Endothelial cell of umbilical vein (primary cell): ENCODE data around the gene PHTF1. TPM values are rescaled to one million over a fixed set of nuclear protein-coding genes. Genes with fewer than 3 reads are reported as not detected.

Source experiments
- BruUV-seq: library from RNA; stranded (reverse); fragments of 400-500 nt; replicated peaks from 2 replicates; lab custom pipeline; 2021; lab: Mats Ljungman, UMichigan
- CTCF ChIA-PET: fragments of 300-600, 350-600 bp; sonication (Branson Sonifier 250); formaldehyde crosslinking; loops from one replicate; lab custom pipeline; 2021; ENCODE audit warnings: antibody characterized with exemption, inconsistent platforms; lab: Charles Lee
- POLR2A ChIA-PET: fragments of 300-600, 350-600 bp; sonication (Branson Sonifier 250); formaldehyde crosslinking; loops from one replicate; lab custom pipeline; 2021; ENCODE audit warnings: antibody characterized with exemption, inconsistent platforms; lab: Charles Lee
- DNase-seq: peaks from one replicate; pipeline ENCODE4 v3.0.0-alpha.2; 2011; ENCODE audit warnings: low read depth, low spot score
- FAIRE-seq: peaks from 2 replicates; lab custom pipeline; 2011; peaks lifted over from hg19 to GRCh38; lab: Jason Lieb, UNC
- H2AFZ ChIP-seq: 2 replicates; pipeline ENCODE4 v1.6.0; 2012; ENCODE audit warnings: low read depth, low read length, control low read depth, inconsistent platforms
- H3K27ac ChIP-seq: 2 replicates; pipeline ENCODE4 v1.5.1; 2011; ENCODE audit warnings: low read depth, mild to moderate bottlenecking, control low read depth, low read length, moderate library complexity; ENCODE audit not compliant: insufficient read depth
- H3K27me3 ChIP-seq, 2 experiments: 2 replicates each; pipeline versions ENCODE4 v1.6.0 to v1.6.1; 2011; ENCODE audit warnings: low read length in 2 of 2, mixed read lengths in 1 of 2; ENCODE audit not compliant: control insufficient read depth in 2 of 2, insufficient read depth in 2 of 2
- H3K36me3 ChIP-seq, 2 experiments: 2 replicates in 1 of 2; 3 replicates in 1 of 2; pipeline ENCODE4 v1.5.1; 2011; ENCODE audit warnings: low read length in 2 of 2, mild to moderate bottlenecking in 1 of 2, moderate library complexity in 1 of 2; ENCODE audit not compliant: control insufficient read depth in 2 of 2, insufficient read depth in 2 of 2; ENCODE audit errors: extremely low read depth in 1 of 2
- H3K4me1 ChIP-seq: 3 replicates; pipeline ENCODE4 v1.5.1; 2011; ENCODE audit warnings: mild to moderate bottlenecking, low read length; ENCODE audit not compliant: control insufficient read depth, insufficient read depth; ENCODE audit errors: extremely low read depth
- H3K4me2 ChIP-seq: 2 replicates; pipeline ENCODE4 v1.6.1; 2011; ENCODE audit warnings: low read length, control low read depth, mixed read lengths; ENCODE audit not compliant: insufficient read depth
- H3K4me3 ChIP-seq, 3 experiments: fragments of 200-600 bp in 1 of 3; sonication (generic), shearing (Covaris generic) in 1 of 3; replicated peaks in 1 of 3; 2 replicates each; pipeline ENCODE4 v1.5.1; 2011 to 2016; ENCODE audit warnings: control low read depth in 3 of 3, low read length in 3 of 3, mild to moderate bottlenecking in 2 of 3, inconsistent platforms in 1 of 3, low read depth in 1 of 3, moderate library complexity in 1 of 3; ENCODE audit not compliant: insufficient read depth in 1 of 3
- H3K79me2 ChIP-seq: 2 replicates; pipeline ENCODE4 v1.6.0; 2012; ENCODE audit warnings: low read length, inconsistent platforms; ENCODE audit not compliant: control insufficient read depth, insufficient read depth
- H3K9ac ChIP-seq: replicated peaks from 2 replicates; pipeline ENCODE3; 2011; ENCODE audit warnings: low read length, control low read depth; ENCODE audit not compliant: insufficient read depth; ENCODE audit errors: extremely low read depth
- H3K9me1 ChIP-seq: replicated peaks from 3 replicates; pipeline ENCODE4 v1.6.0; 2011; ENCODE audit warnings: mild to moderate bottlenecking, low read length; ENCODE audit not compliant: control insufficient read depth, insufficient read depth; ENCODE audit errors: extremely low read depth
- H3K9me3 ChIP-seq: replicated peaks from 2 replicates; pipeline ENCODE4 v1.5.1; 2012; ENCODE audit warnings: low read length, inconsistent platforms; ENCODE audit not compliant: control insufficient read depth, insufficient read depth
- H4K20me1 ChIP-seq: replicated peaks from 2 replicates; pipeline ENCODE3; 2011; ENCODE audit warnings: mild to moderate bottlenecking, low read length; ENCODE audit not compliant: control insufficient read depth, insufficient read depth; ENCODE audit errors: extremely low read depth
- EZH2 ChIP-seq: IDR thresholded peaks from 2 replicates; pipeline ENCODE4 v1.6.1; 2012; ENCODE audit warnings: borderline replicate concordance, low read depth, mild to moderate bottlenecking, moderate library complexity, low read length, inconsistent platforms; ENCODE audit not compliant: severe bottlenecking
- FOS ChIP-seq: IDR thresholded peaks from 2 replicates; pipeline ENCODE4 v1.6.1; 2011; ENCODE audit warnings: mild to moderate bottlenecking, low read length, moderate library complexity, borderline replicate concordance; ENCODE audit not compliant: insufficient read depth
- GATA2 ChIP-seq: IDR thresholded peaks from 2 replicates; pipeline ENCODE4 v1.7.0; 2011; ENCODE audit warnings: low read depth, mild to moderate bottlenecking, moderate library complexity, mixed read lengths, low read length; ENCODE audit not compliant: insufficient read length, insufficient read depth
- JUN ChIP-seq: IDR thresholded peaks from 2 replicates; pipeline ENCODE4 v1.6.1; 2011; ENCODE audit warnings: borderline replicate concordance, low read depth; ENCODE audit not compliant: insufficient read length, insufficient read depth
- MYC ChIP-seq: IDR thresholded peaks from one replicate; pipeline ENCODE4 v1.6.1; 2011; ENCODE audit warnings: mild to moderate bottlenecking, low read depth, low read length
- POLR2A ChIP-seq: IDR thresholded peaks from 2 replicates; pipeline ENCODE4 v1.6.1; 2012; ENCODE audit warnings: low read depth, mild to moderate bottlenecking, control low read depth, low read length
- POLR2AphosphoS5 ChIP-seq: IDR thresholded peaks from 2 replicates; pipeline ENCODE4 v1.6.1; 2012; ENCODE audit warnings: low read depth, mild to moderate bottlenecking, control low read depth, low read length, moderate library complexity; ENCODE audit not compliant: insufficient read depth
- dilution Hi-C: fragments of 300-500 bp; cut with MboI; formaldehyde crosslinking; loops from one replicate; pipeline ENCODE4 v1.15.0; 2019; ENCODE audit warnings: low sequenced_read_pairs; ENCODE audit not compliant: extremely low pct_ligation_motif_present
- intact Hi-C: fragments of 100-400 bp; cut with micrococcal nuclease; formaldehyde crosslinking; loops from one replicate; pipeline ENCODE4 v1.10.0; 2022
- polyA plus RNA-seq, 4 experiments: library from polyadenylated mRNA; depleted of rRNA in 3 of 4; stranded (reverse) in 3 of 4; unstranded in 1 of 4; fragments of >200 nt; gene quantifications; 2 replicates each; pipeline versions ENCODE4 v1.2.1 to v1.2.3, GENCODE V29; 2011 to 2012; ENCODE audit warnings: missing spikeins in 1 of 4
- total RNA-seq: library from RNA; stranded (reverse); gene quantifications from 2 replicates; pipeline ENCODE4 v1.2.3, GENCODE V29; 2021
- TF ChIP-seq, protein P1 (sequence below): IDR thresholded peaks from 2 replicates; pipeline ENCODE4 v1.6.1; 2011; ENCODE audit not compliant: insufficient read depth, insufficient read length
- TF ChIP-seq, protein P2 (sequence below), 2 donors: IDR thresholded peaks; 1 replicate in 1 of 2; 2 replicates in 1 of 2; pipeline ENCODE4 v1.5.1; 2011; ENCODE audit warnings: low read length in 2 of 2, mild to moderate bottlenecking in 2 of 2, moderate library complexity in 2 of 2, control low read depth in 1 of 2, inconsistent platforms in 1 of 2, low read depth in 1 of 2; ENCODE audit not compliant: insufficient read depth in 1 of 2; ENCODE audit errors: extremely low read depth in 1 of 2

The PHTF1 gene
- total and polyA plus RNA-seq, 2 donors (not counting 3 experiments of a cell fraction or from before 2014, with no cell fraction given), result 26.3 to 62.6 TPM

DNA sequence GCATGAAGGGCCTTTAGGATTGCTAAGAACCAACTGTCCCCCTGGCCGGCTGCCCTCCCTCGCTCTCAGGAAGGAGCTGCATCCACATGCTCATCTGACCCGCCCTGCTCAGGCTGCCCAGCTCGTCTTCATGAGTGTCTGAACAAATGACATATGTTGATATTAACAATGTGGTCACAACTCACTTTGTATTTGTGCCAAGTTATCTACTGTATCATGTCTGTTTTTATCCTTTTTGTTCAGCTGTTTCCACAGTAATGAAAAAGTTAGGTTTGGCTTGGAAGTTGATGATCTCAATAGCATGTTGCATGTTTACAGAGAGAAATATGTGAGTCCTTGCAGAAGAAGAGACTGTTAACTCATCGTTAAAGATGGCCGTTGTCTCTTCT lies 75.1 kb downstream of the PHTF1 start:
- H3K27me3 ChIP-seq, result no peaks in the 10 kb centered on the region
- no peaks in the 10 kb centered on the region for H3K9me3 ChIP-seq
- ChIA-PET CTCF (interaction anchor here (0.7 to 1.4 kb wide), 8 partner anchors 16 to 574 kb away, joined by 3 to 6 read pairs (median 4); no protein-coding TSS in a partner anchor), POLR2A (interaction anchor here (0.6 to 0.7 kb wide), 2 partner anchors 523 to 923 kb away, joined by 3 read pairs; no protein-coding TSS in a partner anchor)
- peak overlapping the region; percentile 75 for H3K27ac ChIP-seq
- H3K4me1 ChIP-seq, result peaks cover 23% of the 10 kb centered on the region
- peak overlapping the region; percentile 63 for H3K9ac ChIP-seq
- DNase-seq, result peak; percentile 89
- H2AFZ ChIP-seq, result peak overlapping the region; percentile 5
- no peak for FAIRE-seq
- peaks cover 0 to 2% of the 10 kb centered on the region in 2 experiments for H3K36me3 ChIP-seq
- TF ChIP-seq GATA2 (no peak), MYC (no peak), FOS (no peak), EZH2 (no peak), POLR2A (no peak), POLR2AphosphoS5 (no peak), JUN (no peak)
- TF ChIP-seq, protein P1, sequence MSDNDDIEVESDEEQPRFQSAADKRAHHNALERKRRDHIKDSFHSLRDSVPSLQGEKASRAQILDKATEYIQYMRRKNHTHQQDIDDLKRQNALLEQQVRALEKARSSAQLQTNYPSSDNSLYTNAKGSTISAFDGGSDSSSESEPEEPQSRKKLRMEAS, result no peak
- TF ChIP-seq, protein P2, sequence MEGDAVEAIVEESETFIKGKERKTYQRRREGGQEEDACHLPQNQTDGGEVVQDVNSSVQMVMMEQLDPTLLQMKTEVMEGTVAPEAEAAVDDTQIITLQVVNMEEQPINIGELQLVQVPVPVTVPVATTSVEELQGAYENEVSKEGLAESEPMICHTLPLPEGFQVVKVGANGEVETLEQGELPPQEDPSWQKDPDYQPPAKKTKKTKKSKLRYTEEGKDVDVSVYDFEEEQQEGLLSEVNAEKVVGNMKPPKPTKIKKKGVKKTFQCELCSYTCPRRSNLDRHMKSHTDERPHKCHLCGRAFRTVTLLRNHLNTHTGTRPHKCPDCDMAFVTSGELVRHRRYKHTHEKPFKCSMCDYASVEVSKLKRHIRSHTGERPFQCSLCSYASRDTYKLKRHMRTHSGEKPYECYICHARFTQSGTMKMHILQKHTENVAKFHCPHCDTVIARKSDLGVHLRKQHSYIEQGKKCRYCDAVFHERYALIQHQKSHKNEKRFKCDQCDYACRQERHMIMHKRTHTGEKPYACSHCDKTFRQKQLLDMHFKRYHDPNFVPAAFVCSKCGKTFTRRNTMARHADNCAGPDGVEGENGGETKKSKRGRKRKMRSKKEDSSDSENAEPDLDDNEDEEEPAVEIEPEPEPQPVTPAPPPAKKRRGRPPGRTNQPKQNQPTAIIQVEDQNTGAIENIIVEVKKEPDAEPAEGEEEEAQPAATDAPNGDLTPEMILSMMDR (IDR thresholded peaks at IDR 0.05; ENCODE audit: extremely low read depth in 1 of 2, insufficient read depth in 1 of 2, low read depth in 1 of 2, low read length in 2 of 2), result no peak
- no peaks in the 10 kb centered on the region for H4K20me1 ChIP-seq
- no peaks in the 10 kb centered on the region for H3K9me1 ChIP-seq
- dilution Hi-C loops (no loop called here), intact Hi-C loops (no loop called here)
- peak overlapping the region; percentile 76 for H3K4me2 ChIP-seq
- no peaks in the 10 kb centered on the region for H3K79me2 ChIP-seq
- BruUV-seq, result no TSS peak
- no peak overlapping the region for H3K4me3 ChIP-seq
